Skeletal muscle satellite cell (primary cell): ENCODE data around the gene MINPP1.

Source experiments
- H3K27me3 ChIP-seq: 2 replicates; pipeline ENCODE4 v1.7.0; 2013; ENCODE audit warnings: low read length; ENCODE audit not compliant: control insufficient read depth, insufficient read depth
- H3K36me3 ChIP-seq: 2 replicates; pipeline ENCODE4 v1.7.0; 2013; ENCODE audit warnings: mild to moderate bottlenecking, control low read depth, low read length; ENCODE audit not compliant: insufficient read depth
- H3K4me1 ChIP-seq: 2 replicates; pipeline ENCODE4 v1.7.0; 2013; ENCODE audit warnings: low read length; ENCODE audit not compliant: control insufficient read depth, insufficient read depth
- H3K4me2 ChIP-seq: 2 replicates; pipeline ENCODE4 v1.7.0; 2013; ENCODE audit warnings: mild to moderate bottlenecking, low read length
- H3K4me3 ChIP-seq: 2 replicates; pipeline ENCODE4 v1.7.0; 2013; ENCODE audit warnings: low read length
- H3K9ac ChIP-seq: 2 replicates; pipeline ENCODE4 v1.7.0; 2013; ENCODE audit warnings: mild to moderate bottlenecking, low read depth, low read length, moderate library complexity
- H3K9me3 ChIP-seq: replicated peaks from 2 replicates; pipeline ENCODE4 v1.7.0; 2013; ENCODE audit warnings: mild to moderate bottlenecking, control low read depth, low read length

The MINPP1 gene

DNA sequence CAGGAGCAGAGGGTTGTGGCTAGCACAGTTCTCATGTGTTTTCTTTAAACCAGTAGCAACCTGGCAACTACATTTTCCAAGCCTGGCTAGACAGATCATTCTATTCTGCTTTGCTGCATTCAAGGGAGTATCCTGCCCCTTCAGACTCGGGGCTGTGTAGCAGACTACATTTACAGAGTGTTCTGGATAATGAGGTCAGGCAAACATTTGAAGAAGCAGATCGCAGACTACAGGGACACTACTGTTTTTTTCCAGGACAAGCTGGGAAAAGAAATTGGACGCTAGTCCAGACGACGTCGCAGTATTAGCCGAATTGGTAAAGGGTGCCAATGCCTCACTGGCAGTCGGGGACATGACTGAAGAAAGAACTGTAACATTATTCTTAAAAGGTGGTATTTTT, 94.0 kb downstream of the MINPP1 start:
- Histone ChIP-seq H3K36me3 (no peaks in the 10 kb centered on the region), H3K27me3 (peaks cover 6% of the 10 kb centered on the region), H3K9ac (no peak overlapping the region), H3K9me3 (no peaks in the 10 kb centered on the region), H3K4me3 (no peak overlapping the region), H3K4me1 (no peaks in the 10 kb centered on the region), H3K4me2 (no peak overlapping the region)

DNA sequence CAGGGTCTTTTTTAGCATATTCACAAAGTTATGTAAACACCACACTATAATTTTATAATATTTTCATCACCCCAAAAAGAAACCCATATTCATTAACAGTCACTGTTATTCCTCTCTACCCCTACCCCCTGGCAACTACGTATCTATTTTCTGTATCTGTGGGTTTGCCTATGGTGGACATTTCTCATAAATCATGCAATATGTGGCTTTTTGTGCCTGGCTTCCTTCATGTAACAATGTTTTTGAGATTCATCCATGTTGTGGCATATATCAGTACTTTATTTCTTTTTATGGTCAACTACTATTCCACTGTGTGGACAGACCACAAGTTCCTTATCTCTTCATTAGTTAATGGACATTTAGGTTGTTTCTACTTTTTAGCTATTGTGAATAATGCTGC, 95.9 kb downstream of the MINPP1 start:
- no peaks in the 10 kb centered on the region for H3K4me1 ChIP-seq
- H3K9ac ChIP-seq: no peak overlapping the region
- H3K4me3 ChIP-seq: no peak overlapping the region
- no peaks in the 10 kb centered on the region for H3K27me3 ChIP-seq
- no peak overlapping the region for H3K4me2 ChIP-seq
- no peaks in the 10 kb centered on the region for H3K36me3 ChIP-seq
- H3K9me3 ChIP-seq: no peaks in the 10 kb centered on the region
